Adipocyte (in vitro differentiated cells): ENCODE data around the gene ELOVL6.
"Not testable (repeated sequence)": the region's sequence is repeated elsewhere in the genome, so short reads cannot be mapped to it uniquely, and the experiment has no call there.

Experiments used
- DNase-seq: peaks from one replicate; pipeline ENCODE4 v3.0.0-alpha.2; 2015; ENCODE audit warnings: low read depth
- H3K27me3 ChIP-seq: replicated peaks from 2 replicates; pipeline ENCODE4 v1.7.0; 2013; ENCODE audit warnings: mild to moderate bottlenecking, low read length, moderate library complexity; ENCODE audit not compliant: control insufficient read depth, insufficient read depth
- H3K36me3 ChIP-seq: 2 replicates; pipeline ENCODE4 v1.7.0; 2013; ENCODE audit warnings: low read length, mild to moderate bottlenecking, moderate library complexity; ENCODE audit not compliant: control insufficient read depth, insufficient read depth, severe bottlenecking
- H3K4me1 ChIP-seq: 2 replicates; pipeline ENCODE4 v1.7.0; 2013; ENCODE audit warnings: mild to moderate bottlenecking, low read length, moderate library complexity; ENCODE audit not compliant: control insufficient read depth, insufficient read depth
- H3K4me3 ChIP-seq: 2 replicates; pipeline ENCODE4 v1.7.0; 2013; ENCODE audit warnings: mild to moderate bottlenecking, low read length, moderate library complexity
- H3K9ac ChIP-seq: 2 replicates; pipeline ENCODE4 v1.7.0; 2013; ENCODE audit warnings: mild to moderate bottlenecking, low read length, moderate library complexity
- H3K9me3 ChIP-seq: 2 replicates; pipeline ENCODE4 v1.7.0; 2013; ENCODE audit warnings: mild to moderate bottlenecking, low read length, moderate library complexity; ENCODE audit not compliant: control insufficient read depth

ELOVL6 gene

GRCh38 chr4:110217181-110217580 is 18.8 kb upstream of the ELOVL6 start:
- H3K4me3 ChIP-seq, DNase-seq, H3K27me3 ChIP-seq, H3K36me3 ChIP-seq, H3K9ac ChIP-seq: not testable (repeated sequence)
- Histone ChIP-seq H3K4me1 (peaks cover 10% of the 10 kb centered on the region), H3K9me3 (peaks cover 12% of the 10 kb centered on the region)

DNA sequence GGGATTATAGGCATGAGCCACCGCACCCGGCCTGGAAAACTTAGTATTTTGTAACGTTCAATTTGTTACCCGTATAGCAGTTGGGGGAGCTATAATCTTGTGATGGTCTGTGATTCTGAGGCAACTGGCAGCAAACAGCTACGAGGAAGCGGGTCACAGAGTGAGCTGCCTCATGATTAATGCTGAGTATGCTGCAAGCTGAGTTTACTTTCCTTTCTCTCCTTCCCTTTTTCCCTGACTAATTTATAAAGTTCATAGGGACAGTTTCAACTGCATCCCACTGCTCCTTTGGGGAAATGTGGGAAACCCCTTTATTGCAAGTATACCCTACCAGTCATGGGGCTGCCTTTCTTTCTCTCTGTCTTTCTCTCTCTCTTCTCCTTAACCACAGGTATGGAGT is 17.7 kb upstream of the ELOVL6 start:
- peaks cover 12% of the 10 kb centered on the region for H3K9me3 ChIP-seq
- no peak for DNase-seq
- no peaks in the 10 kb centered on the region for H3K36me3 ChIP-seq
- H3K27me3 ChIP-seq: no peaks in the 10 kb centered on the region
- H3K4me3 ChIP-seq: no peak overlapping the region
- H3K4me1 ChIP-seq: peaks cover 10% of the 10 kb centered on the region
- H3K9ac ChIP-seq: no peak overlapping the region

- Histone ChIP-seq H3K9ac (no peak overlapping the region), H3K27me3 (no peaks in the 10 kb centered on the region), H3K36me3 (no peaks in the 10 kb centered on the region), H3K9me3 (no peaks in the 10 kb centered on the region), H3K4me1 (peaks cover 20% of the 10 kb centered on the region), H3K4me3 (no peak overlapping the region)
- no peak for DNase-seq
These were observed 13.3 kb upstream of the ELOVL6 start for GRCh38 chr4:110211770-110212061.

GRCh38 chr4:110211007-110211769 is 12.8 kb upstream of the ELOVL6 start:
- peaks cover 20% of the 10 kb centered on the region for H3K4me1 ChIP-seq
- no peak overlapping the region for H3K9ac ChIP-seq
- H3K36me3 ChIP-seq: no peaks in the 10 kb centered on the region
- H3K27me3 ChIP-seq: no peaks in the 10 kb centered on the region
- H3K9me3 ChIP-seq: no peaks in the 10 kb centered on the region
- peak; percentile 76 for DNase-seq
- H3K4me3 ChIP-seq: no peak overlapping the region

GRCh38 chr4:110208419-110208818 is 10.0 kb upstream of the ELOVL6 start:
- Histone ChIP-seq H3K36me3 (no peaks in the 10 kb centered on the region), H3K4me1 (peaks cover 10% of the 10 kb centered on the region), H3K9ac (no peak overlapping the region), H3K27me3 (no peaks in the 10 kb centered on the region), H3K9me3 (no peaks in the 10 kb centered on the region), H3K4me3 (no peak overlapping the region)
- DNase-seq: no peak

DNA sequence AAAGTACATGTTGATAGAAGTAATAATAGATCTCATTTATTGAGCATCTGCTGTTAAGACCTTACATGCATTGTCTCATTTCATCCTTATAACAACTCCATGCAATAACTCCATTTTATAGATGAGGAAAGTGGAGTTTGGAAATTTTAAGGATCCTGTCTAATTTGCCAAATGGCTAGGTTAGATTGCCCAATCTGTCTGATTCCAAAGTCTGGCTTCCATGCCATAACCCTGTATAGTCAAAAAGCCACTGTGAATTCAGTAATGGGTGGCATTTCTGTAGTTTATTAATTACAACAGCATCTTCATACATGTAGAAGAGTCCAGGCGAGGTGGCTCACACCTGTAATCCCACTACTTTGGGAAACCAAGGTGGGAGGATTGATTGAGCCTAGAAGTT is 8.8 kb upstream of the ELOVL6 start:
- no peak overlapping the region for H3K4me3 ChIP-seq
- no peak overlapping the region for H3K9ac ChIP-seq
- no peaks in the 10 kb centered on the region for H3K27me3 ChIP-seq
- H3K4me1 ChIP-seq: peaks cover 10% of the 10 kb centered on the region
- H3K9me3 ChIP-seq: no peaks in the 10 kb centered on the region
- DNase-seq: no peak
- no peaks in the 10 kb centered on the region for H3K36me3 ChIP-seq

GRCh38 chr4:110202024-110202423 is 3.6 kb upstream of the ELOVL6 start:
- no peak overlapping the region for H3K9ac ChIP-seq
- peaks cover 4% of the 10 kb centered on the region for H3K4me1 ChIP-seq
- no peaks in the 10 kb centered on the region for H3K9me3 ChIP-seq
- DNase-seq: no peak
- H3K36me3 ChIP-seq: no peaks in the 10 kb centered on the region
- H3K4me3 ChIP-seq: no peak overlapping the region
- H3K27me3 ChIP-seq: no peaks in the 10 kb centered on the region

- no peak overlapping the region for H3K9ac ChIP-seq
- no peak for DNase-seq
- H3K36me3 ChIP-seq: no peaks in the 10 kb centered on the region
- H3K4me3 ChIP-seq: no peak overlapping the region
- H3K9me3 ChIP-seq: no peaks in the 10 kb centered on the region
- no peaks in the 10 kb centered on the region for H3K27me3 ChIP-seq
- peaks cover 4% of the 10 kb centered on the region for H3K4me1 ChIP-seq
These were observed 3.1 kb upstream of the ELOVL6 start for GRCh38 chr4:110201502-110201901.

- Histone ChIP-seq H3K9me3 (no peaks in the 10 kb centered on the region), H3K27me3 (no peaks in the 10 kb centered on the region), H3K4me1 (peaks cover 8% of the 10 kb centered on the region), H3K4me3 (no peak overlapping the region), H3K36me3 (no peaks in the 10 kb centered on the region), H3K9ac (no peak overlapping the region)
- DNase-seq: no peak
These were observed 2.3 kb upstream of the ELOVL6 start for GRCh38 chr4:110200689-110201088.

- DNase-seq: peak; percentile 67
- Histone ChIP-seq H3K9ac (peak overlapping the region; percentile 99), H3K9me3 (no peaks in the 10 kb centered on the region), H3K36me3 (no peaks in the 10 kb centered on the region), H3K27me3 (no peaks in the 10 kb centered on the region), H3K4me3 (peak overlapping the region; percentile 91), H3K4me1 (peaks cover 23% of the 10 kb centered on the region)
These were observed 373 bp downstream of the ELOVL6 start for GRCh38 chr4:110198049-110198434.

DNA sequence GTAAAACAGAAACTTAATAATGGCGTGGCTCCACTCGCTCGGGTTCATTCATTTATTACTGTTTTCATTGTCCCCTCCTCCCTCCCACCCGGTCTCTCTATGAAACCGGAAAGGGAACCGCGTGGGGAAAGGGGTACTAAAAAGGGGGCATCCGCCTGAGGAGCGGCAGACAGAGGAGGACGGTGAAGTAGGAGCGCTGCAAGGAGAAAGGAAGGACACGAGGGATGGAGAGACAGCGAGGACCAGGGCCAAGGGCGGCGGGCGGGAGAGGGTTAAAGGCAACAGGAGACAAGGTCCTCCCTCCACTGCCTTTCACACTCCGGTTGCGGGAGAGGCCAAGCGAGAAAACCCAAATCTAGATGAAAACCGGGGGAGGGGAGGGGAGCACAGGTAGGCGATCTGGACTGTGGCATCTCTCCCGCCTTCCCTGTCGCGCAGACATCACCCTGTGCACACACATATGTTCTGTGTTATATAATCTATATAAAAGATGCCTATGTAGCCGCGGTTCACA is 829 bp downstream of the ELOVL6 start:
- H3K4me1 ChIP-seq: peaks cover 27% of the 10 kb centered on the region
- peak; percentile 75 for DNase-seq

More for the DNA sequence above, 829 bp downstream of the ELOVL6 start:
- Histone ChIP-seq H3K36me3 (no peaks in the 10 kb centered on the region), H3K9me3 (no peaks in the 10 kb centered on the region), H3K4me3 (peak overlapping the region; percentile 91), H3K27me3 (no peaks in the 10 kb centered on the region), H3K9ac (peak overlapping the region; percentile 99)
